CD4-positive, CD25-positive, alpha-beta regulatory T cell (primary cell): ENCODE data around the gene SDF4. TPM values are rescaled to one million over a fixed set of nuclear protein-coding genes. Genes with fewer than 3 reads are reported as not detected.

Source experiments
- ATAC-seq, 2 donors: fragments of 150-1000 bp; cut with Tn5 transposase; one replicate each; pipeline ENCODE4 v1.10.0; 2021; ENCODE audit warnings: low read depth in 2 of 2, moderate number of reproducible peaks in 2 of 2, moderate library complexity in 1 of 2
- DNase-seq, 3 donors: peaks; one replicate each; pipeline versions ENCODE4 v3.0.0 to v3.0.0-alpha.2; 2012 to 2022; ENCODE audit warnings: mixed read lengths in 1 of 3
- H3K27ac ChIP-seq: one replicate; pipeline ENCODE4 v1.7.0; 2013; ENCODE audit warnings: mild to moderate bottlenecking, low read length; ENCODE audit not compliant: insufficient read depth, poor library complexity, severe bottlenecking
- H3K27me3 ChIP-seq: one replicate; pipeline ENCODE4 v1.7.0; 2013; ENCODE audit warnings: low read length; ENCODE audit not compliant: control insufficient read depth, insufficient read depth
- H3K36me3 ChIP-seq: one replicate; pipeline ENCODE4 v1.7.0; 2013; ENCODE audit warnings: mild to moderate bottlenecking, low read length, moderate library complexity; ENCODE audit not compliant: control insufficient read depth, insufficient read depth
- H3K4me1 ChIP-seq: 2 replicates; pipeline ENCODE4 v1.7.0; 2013; ENCODE audit warnings: mild to moderate bottlenecking, low read length; ENCODE audit not compliant: insufficient read depth, control insufficient read depth, poor library complexity, severe bottlenecking
- H3K4me3 ChIP-seq: one replicate; pipeline ENCODE4 v1.7.0; 2013; ENCODE audit warnings: low read depth, mild to moderate bottlenecking, low read length, moderate library complexity
- H3K9me3 ChIP-seq, 2 experiments: 1 replicate in 1 of 2; 2 replicates in 1 of 2; pipeline ENCODE4 v1.7.0; 2013; ENCODE audit warnings: low read length in 2 of 2, mild to moderate bottlenecking in 1 of 2, moderate library complexity in 1 of 2; ENCODE audit not compliant: control insufficient read depth in 2 of 2
- H3K27ac Mint-ChIP-seq, 3 donors: one replicate each; pipeline ENCODE4 v1.8.0; 2020 to 2022; ENCODE audit warnings: mild to moderate bottlenecking in 3 of 3, mixed read lengths in 3 of 3, moderate library complexity in 2 of 3
- H3K27me3 Mint-ChIP-seq: one replicate; pipeline ENCODE4 v1.8.0; 2022; ENCODE audit warnings: mild to moderate bottlenecking, mixed read lengths
- H3K36me3 Mint-ChIP-seq: one replicate; pipeline ENCODE4 v1.8.0; 2020; ENCODE audit warnings: mixed read lengths
- H3K4me1 Mint-ChIP-seq, 4 donors: one replicate each; pipeline ENCODE4 v1.8.0; 2020 to 2022; ENCODE audit warnings: mixed read lengths in 4 of 4, mild to moderate bottlenecking in 1 of 4
- H3K4me3 Mint-ChIP-seq, 4 donors: one replicate each; pipeline ENCODE4 v1.8.0; 2020 to 2022; ENCODE audit warnings: mild to moderate bottlenecking in 4 of 4, mixed read lengths in 4 of 4, moderate library complexity in 3 of 4
- H3K9me3 Mint-ChIP-seq, 7 donors: one replicate each; pipeline ENCODE4 v1.8.0; 2020 to 2022; ENCODE audit warnings: mixed read lengths in 7 of 7, mild to moderate bottlenecking in 3 of 7, moderate library complexity in 2 of 7
- polyA plus RNA-seq, 4 donors: library from polyadenylated mRNA; unstranded; fragments of 300-500 nt; fragmentation: Illumina TruSeq; gene quantifications; one replicate each; pipeline ENCODE4 v1.2.3, GENCODE V29; 2021
- total RNA-seq: library from RNA; stranded (reverse); gene quantifications from one replicate; pipeline ENCODE4 v1.2.3, GENCODE V29; 2022

The SDF4 gene
- total and polyA plus RNA-seq, 5 donors from 2014 or later: 70.3 to 165 (median 103) TPM

DNA sequence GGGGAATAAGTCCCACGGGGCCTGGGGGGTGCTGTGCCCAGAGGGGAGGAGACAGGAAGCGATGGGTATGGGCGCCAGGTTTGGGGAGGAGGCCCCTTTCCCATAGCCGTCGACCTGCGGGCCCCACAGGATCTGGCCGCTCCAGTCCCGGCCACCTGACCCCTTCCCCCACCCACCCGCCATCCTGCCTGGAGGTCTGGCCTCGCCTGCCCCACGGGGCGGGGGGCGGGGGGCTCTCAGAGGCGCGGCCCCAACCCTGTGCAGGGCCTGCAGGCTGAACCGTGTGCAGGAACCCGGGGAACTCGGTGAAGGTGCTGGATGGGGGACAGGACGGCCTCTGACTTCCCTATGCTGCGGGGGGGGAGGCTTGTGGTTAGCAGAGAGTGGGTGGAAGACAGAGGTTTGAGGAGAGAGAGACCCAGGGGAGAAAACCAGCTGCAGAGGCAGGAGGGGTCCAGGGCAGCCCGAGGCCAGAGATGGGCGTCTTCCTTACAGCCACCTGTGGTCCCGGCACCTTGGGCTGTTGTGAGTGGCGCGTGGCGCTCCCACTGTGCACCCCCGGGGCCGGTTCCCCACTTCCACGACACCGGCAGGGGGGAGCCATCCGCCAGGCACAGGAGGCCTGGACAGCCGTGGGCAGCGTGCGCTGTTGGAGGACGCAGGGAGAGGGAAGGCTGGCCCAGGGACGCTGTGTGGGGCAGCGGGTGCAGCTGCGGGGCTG, 22.9 kb downstream of the SDF4 start:
- Histone ChIP-seq H3K4me1 (peaks cover 76% of the 10 kb centered on the region), H3K36me3 (no peaks in the 10 kb centered on the region), H3K9me3 (no peaks in the 10 kb centered on the region), H3K4me3 (no peak overlapping the region), H3K27me3 (no peaks in the 10 kb centered on the region), H3K27ac (peak overlapping the region; percentile 88)
- peak overlapping the region in 2 of 3 donors; percentile 90 to 95 for H3K27ac Mint-ChIP-seq
- H3K9me3 Mint-ChIP-seq: no peaks in the 10 kb centered on the region
- ATAC-seq (peak; percentile 8 to 11), DNase-seq (peak in 2 of 3 donors; percentile 35 to 55)
- peaks cover 7% of the 10 kb centered on the region for H3K27me3 Mint-ChIP-seq
- H3K4me3 Mint-ChIP-seq: peak overlapping the region; percentile 85 to 95 (median 90)
- H3K36me3 Mint-ChIP-seq: no peaks in the 10 kb centered on the region
- peaks cover 0 to 33% (median 12%) of the 10 kb centered on the region in 4 donors for H3K4me1 Mint-ChIP-seq

DNA sequence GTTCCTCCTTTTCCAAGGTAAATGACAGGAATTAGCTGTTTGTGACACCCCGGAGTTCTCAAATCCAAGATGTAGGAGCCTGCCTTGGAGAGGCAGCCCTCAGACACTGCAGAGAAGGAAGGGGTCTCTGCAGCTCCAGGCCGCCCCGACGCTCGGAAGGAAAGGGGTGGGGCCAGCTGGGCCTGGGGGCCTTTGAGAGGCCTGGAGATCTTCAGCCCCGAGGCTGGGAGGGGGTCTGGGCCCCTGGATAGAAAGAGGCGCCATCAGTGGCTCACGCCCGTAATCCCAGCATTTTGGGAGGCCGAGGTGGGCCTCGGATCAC, 24.3 kb downstream of the SDF4 start:
- Mint-ChIP-seq H3K9me3 (no peaks in the 10 kb centered on the region), H3K4me3 (peak overlapping the region in 3 of 4 donors; percentile 85 to 95 (median 89)), H3K36me3 (no peaks in the 10 kb centered on the region), H3K4me1 (peaks cover 0 to 31% (median 12%) of the 10 kb centered on the region in 4 donors), H3K27me3 (peaks cover 7% of the 10 kb centered on the region), H3K27ac (peak overlapping the region in 1 of 3 donors; percentile 90)
- DNase-seq (peak in 1 of 3 donors; percentile 1), ATAC-seq (no peak)
- Histone ChIP-seq H3K27me3 (no peaks in the 10 kb centered on the region), H3K36me3 (no peaks in the 10 kb centered on the region), H3K9me3 (no peaks in the 10 kb centered on the region), H3K27ac (peak overlapping the region; percentile 88), H3K4me1 (peaks cover 62% of the 10 kb centered on the region), H3K4me3 (no peak overlapping the region)

DNA sequence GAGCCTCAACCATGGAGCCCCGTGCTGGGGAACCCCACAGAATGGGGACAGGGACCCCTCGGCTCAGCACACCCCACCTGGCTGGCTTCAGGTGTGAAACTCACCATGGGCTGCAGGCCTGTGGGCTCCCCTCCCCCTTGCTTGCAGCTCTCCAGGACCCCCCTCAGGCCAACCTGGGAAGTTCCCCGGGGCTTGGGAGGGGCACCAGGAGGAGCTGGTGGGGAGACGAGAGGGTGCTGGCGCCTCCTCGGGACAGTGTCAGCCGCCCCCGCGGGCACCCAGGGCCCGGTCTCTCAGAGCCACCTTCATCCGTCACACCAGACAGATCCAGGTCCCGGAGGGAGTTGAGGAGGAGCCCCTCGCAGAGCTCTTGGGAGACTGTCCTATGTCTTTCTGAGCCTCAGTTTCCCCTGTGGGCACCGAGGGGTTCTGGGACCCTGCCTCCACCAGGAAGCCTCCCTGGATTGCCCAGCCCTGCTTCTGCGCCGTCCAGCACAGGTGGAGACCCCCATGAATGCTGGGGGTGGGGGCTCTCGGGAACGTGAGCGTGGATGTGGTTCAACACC, 24.8 kb downstream of the SDF4 start:
- ATAC-seq (no peak), DNase-seq (peak in 1 of 3 donors; percentile 9)
- Mint-ChIP-seq H3K4me1 (peaks cover 0 to 31% (median 12%) of the 10 kb centered on the region in 4 donors), H3K27ac (peak overlapping the region in 1 of 3 donors; percentile 74), H3K9me3 (no peaks in the 10 kb centered on the region), H3K27me3 (peaks cover 7% of the 10 kb centered on the region), H3K36me3 (no peaks in the 10 kb centered on the region), H3K4me3 (peak overlapping the region in 3 of 4 donors; percentile 70 to 91 (median 80))
- no peaks in the 10 kb centered on the region for H3K36me3 ChIP-seq
- H3K9me3 ChIP-seq: no peaks in the 10 kb centered on the region
- peaks cover 58% of the 10 kb centered on the region for H3K4me1 ChIP-seq
- no peaks in the 10 kb centered on the region for H3K27me3 ChIP-seq
- peak overlapping the region; percentile 88 for H3K27ac ChIP-seq
- H3K4me3 ChIP-seq: no peak overlapping the region

DNA sequence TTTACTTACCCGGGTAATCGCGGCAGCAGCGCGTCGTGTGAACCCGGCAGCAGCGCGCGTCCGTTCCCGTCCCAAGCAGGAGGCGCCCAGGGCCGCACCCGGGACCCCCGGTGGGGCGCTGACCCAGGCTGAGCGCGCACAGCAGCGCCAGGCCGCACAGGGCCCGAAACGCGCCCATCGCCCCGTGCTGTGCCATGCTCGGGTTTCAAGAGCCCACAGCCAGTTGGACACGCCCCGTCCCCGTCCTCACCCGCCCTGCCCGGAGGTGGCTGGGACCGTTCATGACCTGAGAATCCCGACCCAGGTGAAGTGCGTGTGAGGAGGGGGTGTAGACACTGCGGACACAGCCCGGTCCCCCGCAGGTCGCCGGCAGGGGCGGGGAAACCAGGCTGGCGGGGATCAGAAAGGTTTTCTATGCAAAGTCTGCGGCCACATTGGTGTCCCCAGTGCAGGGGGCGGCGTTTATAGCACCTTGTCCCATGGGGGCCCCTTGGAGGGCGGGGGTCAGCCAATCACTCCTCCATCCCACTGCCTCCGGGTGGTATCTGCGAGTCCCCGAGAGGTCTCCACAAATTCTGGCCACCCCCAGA, 25.3 kb downstream of the SDF4 start, which contains the start of gene TNFRSF18:
TSS of gene TNFRSF18 (minus strand) at position 217 of the 590 bp plus-strand sequence. CDS start at position 196, 21 bp downstream.
- Mint-ChIP-seq H3K4me3 (peak within 1 kb of the TSS; percentile 70 to 91 (median 78)), H3K9me3 (no peaks in the 10 kb centered on the region), H3K36me3 (no peaks in the 10 kb centered on the region), H3K4me1 (peaks cover 0 to 31% (median 12%) of the 10 kb centered on the region in 4 donors), H3K27me3 (peaks cover 7% of the 10 kb centered on the region), H3K27ac (peak within 1 kb of the TSS in 2 of 3 donors; percentile 74 to 75)
- no peak for ATAC-seq
- Histone ChIP-seq H3K36me3 (no peaks in the 10 kb centered on the region), H3K27ac (peak within 1 kb of the TSS; percentile 88), H3K9me3 (no peaks in the 10 kb centered on the region), H3K4me3 (no peak within 1 kb of the TSS), H3K4me1 (peaks cover 54% of the 10 kb centered on the region), H3K27me3 (no peaks in the 10 kb centered on the region)
- DNase-seq: peak in 2 of 3 donors; percentile 45 to 60

DNA sequence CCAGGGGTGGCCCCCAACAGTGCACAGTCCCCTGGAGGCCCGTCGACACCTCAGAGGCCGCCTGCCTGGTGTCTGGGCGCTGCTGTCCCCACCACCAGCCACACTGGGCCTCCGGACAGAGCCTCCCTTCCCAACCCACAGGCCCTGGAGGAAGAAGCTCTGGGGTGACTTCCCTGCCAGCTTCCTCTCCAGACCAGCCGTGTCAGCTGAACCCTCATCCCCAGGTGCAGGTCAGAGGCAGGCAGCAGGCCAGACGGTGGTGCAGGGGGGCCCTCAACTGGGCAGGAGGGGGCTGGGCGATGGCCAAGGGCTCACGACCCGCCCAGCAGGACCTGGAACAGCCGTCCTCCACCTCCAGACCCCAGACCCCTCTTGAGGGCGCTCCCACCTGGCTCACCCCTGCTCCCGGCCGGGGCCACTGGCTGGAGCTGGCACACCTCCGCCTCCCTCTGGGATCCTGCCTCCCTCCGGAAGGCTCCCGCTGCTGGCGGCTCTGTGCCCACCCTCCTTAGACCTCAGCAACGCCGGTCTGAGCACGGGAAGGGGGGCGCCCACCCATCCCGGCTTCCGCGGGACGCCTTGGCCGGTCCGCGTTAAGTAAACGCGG, 25.9 kb downstream of the SDF4 start:
- DNase-seq: peak in 1 of 3 donors; percentile 1
- H3K27ac Mint-ChIP-seq: no peak overlapping the region
- Histone ChIP-seq H3K27ac (peak overlapping the region; percentile 88), H3K27me3 (no peaks in the 10 kb centered on the region), H3K36me3 (no peaks in the 10 kb centered on the region), H3K4me1 (peaks cover 54% of the 10 kb centered on the region), H3K9me3 (no peaks in the 10 kb centered on the region), H3K4me3 (no peak overlapping the region)
- peaks cover 7% of the 10 kb centered on the region for H3K27me3 Mint-ChIP-seq
- H3K4me1 Mint-ChIP-seq: peaks cover 0 to 28% (median 12%) of the 10 kb centered on the region in 4 donors
- no peaks in the 10 kb centered on the region for H3K9me3 Mint-ChIP-seq
- no peaks in the 10 kb centered on the region for H3K36me3 Mint-ChIP-seq
- no peak for ATAC-seq
- peak overlapping the region; percentile 70 to 91 (median 78) for H3K4me3 Mint-ChIP-seq

DNA sequence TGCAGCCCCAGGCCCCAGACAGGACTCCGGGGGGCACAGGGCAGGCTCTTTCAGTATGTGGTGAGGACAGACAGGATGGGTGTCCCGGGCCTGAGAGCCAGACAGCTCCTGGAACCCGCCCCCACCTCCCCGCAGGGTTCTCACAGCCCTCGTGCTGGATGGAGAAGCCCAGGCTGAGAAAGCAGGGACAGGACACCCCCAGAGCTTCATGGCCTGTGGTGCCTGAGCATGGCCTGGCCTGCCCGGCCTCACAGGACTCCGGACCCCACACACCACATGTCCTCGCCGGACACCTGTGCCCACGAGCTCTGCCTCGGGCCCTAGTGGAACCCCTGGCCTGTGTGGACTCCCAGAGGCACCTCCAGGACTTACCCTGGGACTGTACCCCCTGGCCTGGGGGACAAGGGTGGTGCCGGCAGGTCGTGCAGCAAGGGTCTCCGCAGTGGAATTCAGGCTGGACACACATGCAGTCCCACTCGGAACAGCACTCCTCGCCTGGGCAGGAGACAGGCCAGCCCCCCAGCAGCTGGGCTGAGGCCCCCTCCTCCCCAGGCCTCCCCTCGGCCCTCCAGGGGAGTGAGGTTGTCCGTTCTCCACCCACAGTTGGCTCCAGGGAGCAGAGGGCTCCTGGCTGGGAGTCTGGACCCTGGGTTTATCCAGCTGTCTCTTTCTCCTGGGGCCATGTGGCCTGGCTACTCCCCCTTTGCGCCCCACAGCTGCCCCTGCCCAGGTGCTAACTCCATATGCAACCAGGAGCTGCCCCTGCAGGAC, 26.6 kb downstream of the SDF4 start:
- Histone ChIP-seq H3K27ac (peak overlapping the region; percentile 88), H3K36me3 (no peaks in the 10 kb centered on the region), H3K4me3 (no peak overlapping the region), H3K27me3 (no peaks in the 10 kb centered on the region), H3K4me1 (peaks cover 59% of the 10 kb centered on the region), H3K9me3 (no peaks in the 10 kb centered on the region)
- Mint-ChIP-seq H3K27ac (no peak overlapping the region), H3K4me3 (peak overlapping the region; percentile 63 to 78 (median 73)), H3K36me3 (no peaks in the 10 kb centered on the region), H3K9me3 (no peaks in the 10 kb centered on the region), H3K27me3 (peaks cover 7% of the 10 kb centered on the region), H3K4me1 (peaks cover 0 to 28% (median 13%) of the 10 kb centered on the region in 4 donors)
- DNase-seq (peak in 1 of 3 donors; percentile 1), ATAC-seq (no peak)

DNA sequence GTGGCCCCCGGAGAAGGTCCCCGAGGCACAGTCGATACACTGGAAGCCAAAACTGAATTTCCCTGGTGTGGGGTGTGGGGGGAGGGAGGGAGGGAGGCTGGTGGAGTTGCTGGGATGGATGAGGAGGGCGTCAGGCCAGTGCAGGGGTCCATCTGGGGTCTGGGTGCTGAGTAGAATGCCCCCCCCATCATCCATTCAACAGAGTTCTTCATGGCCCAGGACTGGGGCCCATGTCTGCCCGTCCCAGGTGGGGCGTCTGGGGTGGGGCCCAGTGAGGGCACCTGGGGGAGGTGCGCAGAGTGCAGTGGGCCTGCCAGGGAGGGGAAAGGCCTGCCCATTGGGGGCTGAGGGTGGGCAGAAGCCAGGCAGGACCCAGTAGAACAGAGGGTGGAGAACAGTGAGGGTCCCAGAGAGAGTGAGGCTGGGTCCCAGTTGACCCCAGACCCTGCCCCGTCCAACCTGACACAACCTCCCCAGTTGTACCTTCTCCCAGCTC, 27.3 kb downstream of the SDF4 start:
- peak overlapping the region; percentile 88 for H3K27ac ChIP-seq
- H3K27me3 Mint-ChIP-seq: peaks cover 7% of the 10 kb centered on the region
- no peaks in the 10 kb centered on the region for H3K36me3 ChIP-seq
- H3K4me1 ChIP-seq: peaks cover 58% of the 10 kb centered on the region
- no peak overlapping the region for H3K4me3 ChIP-seq
- H3K27me3 ChIP-seq: no peaks in the 10 kb centered on the region
- no peaks in the 10 kb centered on the region for H3K9me3 ChIP-seq
- no peaks in the 10 kb centered on the region for H3K36me3 Mint-ChIP-seq
- peak overlapping the region in 1 of 3 donors; percentile 43 for H3K27ac Mint-ChIP-seq
- peaks cover 0 to 29% (median 11%) of the 10 kb centered on the region in 4 donors for H3K4me1 Mint-ChIP-seq
- no peak for ATAC-seq
- peak in 1 of 3 donors; percentile 1 for DNase-seq
- H3K9me3 Mint-ChIP-seq: no peaks in the 10 kb centered on the region
- peak overlapping the region in 3 of 4 donors; percentile 31 to 81 (median 63) for H3K4me3 Mint-ChIP-seq
